ENCODE results near the gene RNF208.

RNF208 gene

DNA sequence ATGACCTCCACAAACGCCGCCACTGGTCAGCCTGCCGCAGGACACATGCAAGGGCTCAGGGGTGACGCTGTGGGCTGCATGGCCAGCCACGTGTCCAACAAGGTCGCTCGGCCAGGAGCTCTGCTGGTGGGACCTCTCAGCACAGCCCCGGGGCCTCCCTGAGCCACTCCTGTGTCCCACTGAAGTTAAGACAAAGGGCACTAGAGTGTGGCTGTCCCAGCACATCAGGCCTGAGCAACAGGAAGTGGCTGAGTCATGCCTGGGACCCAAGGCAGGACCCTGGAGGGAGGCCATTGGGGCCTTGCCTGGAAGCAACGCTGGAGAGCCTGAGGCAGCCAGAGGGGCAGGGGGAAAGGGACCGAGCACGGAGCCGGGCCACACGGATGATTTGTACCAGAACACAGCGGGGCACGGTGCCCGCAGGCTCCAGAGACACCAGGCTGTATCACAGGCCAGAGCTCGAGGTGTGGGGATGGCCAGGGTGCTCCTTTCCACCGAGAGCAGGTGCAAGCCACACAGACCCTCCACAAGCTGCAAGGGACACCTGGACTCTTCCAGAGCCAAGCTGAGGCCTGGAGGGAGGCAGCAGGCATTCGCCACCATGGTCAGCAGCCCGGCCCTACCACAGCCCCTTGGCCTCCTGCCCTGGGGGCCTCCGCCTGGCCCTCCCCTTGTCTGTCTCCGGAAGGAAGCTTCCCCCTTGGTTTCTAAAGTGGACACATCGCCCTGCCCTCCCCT, 43.7 kb downstream of the RNF208 start:
- H3K4me3 ChIP-seq (ENCODE audit: low read length): no peak overlapping the region
- no peaks in the 10 kb centered on the region for H3K27me3 ChIP-seq (ENCODE audit: insufficient read depth, low read length)
- H3K4me1 ChIP-seq (ENCODE audit: insufficient read depth, low read length): no peaks in the 10 kb centered on the region
- H3K9me3 ChIP-seq (ENCODE audit: low read length): no peaks in the 10 kb centered on the region
- H3K36me3 ChIP-seq (ENCODE audit: insufficient read depth, low read length): peaks cover 36% of the 10 kb centered on the region
- no peak overlapping the region for H2AFZ ChIP-seq (ENCODE audit: low read depth, low read length)

DNA sequence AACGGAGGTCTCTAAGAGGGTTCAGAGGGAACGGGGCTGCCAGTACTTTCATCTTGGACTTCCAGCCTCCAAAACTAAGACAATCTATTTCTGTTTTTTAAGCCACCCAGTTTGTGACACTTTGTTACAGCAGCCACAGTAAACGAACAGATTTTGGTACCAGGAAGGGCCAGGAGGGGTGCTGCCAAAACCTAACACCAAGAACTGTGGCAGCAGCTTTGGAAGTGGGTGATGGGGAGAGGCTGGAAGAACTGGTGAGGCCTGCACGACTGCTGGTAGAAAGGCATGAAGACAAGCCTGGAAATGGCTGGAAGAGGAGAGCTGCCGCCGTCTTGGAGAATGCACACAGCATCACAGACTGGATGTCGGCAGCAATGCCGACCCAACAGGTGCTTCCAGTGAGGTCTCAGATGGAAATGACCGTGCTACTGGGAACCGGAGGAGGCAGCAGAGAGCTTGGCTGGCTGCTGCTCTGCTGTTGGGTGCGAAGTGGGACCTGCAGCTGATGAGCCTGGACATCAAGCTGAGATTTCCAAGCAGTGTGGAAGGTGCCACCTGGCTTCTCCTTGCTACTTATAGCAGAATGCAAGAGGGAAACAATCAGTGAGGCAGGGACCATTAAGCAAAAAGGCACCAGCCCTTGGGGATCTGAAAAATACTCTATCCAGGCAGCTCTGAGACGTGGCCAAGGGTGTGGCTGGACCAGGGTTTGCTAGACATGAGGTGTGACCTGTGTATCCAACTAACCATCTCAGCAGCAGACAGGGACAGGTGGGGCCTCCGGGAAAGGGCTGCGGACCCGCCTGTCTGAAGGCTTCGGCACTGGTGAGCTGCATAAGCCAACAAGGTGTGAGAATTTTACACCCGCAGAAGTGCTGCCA, 45.5 kb downstream of the RNF208 start:
- H3K4me3 ChIP-seq (ENCODE audit: low read length): no peak overlapping the region
- no peaks in the 10 kb centered on the region for H3K9me3 ChIP-seq (ENCODE audit: low read length)
- no peak overlapping the region for H2AFZ ChIP-seq (ENCODE audit: low read depth, low read length)
- H3K27me3 ChIP-seq (ENCODE audit: insufficient read depth, low read length): peaks cover 5% of the 10 kb centered on the region
- no peaks in the 10 kb centered on the region for H3K4me1 ChIP-seq (ENCODE audit: insufficient read depth, low read length)
- peaks cover 22% of the 10 kb centered on the region for H3K36me3 ChIP-seq (ENCODE audit: insufficient read depth, low read length)

DNA sequence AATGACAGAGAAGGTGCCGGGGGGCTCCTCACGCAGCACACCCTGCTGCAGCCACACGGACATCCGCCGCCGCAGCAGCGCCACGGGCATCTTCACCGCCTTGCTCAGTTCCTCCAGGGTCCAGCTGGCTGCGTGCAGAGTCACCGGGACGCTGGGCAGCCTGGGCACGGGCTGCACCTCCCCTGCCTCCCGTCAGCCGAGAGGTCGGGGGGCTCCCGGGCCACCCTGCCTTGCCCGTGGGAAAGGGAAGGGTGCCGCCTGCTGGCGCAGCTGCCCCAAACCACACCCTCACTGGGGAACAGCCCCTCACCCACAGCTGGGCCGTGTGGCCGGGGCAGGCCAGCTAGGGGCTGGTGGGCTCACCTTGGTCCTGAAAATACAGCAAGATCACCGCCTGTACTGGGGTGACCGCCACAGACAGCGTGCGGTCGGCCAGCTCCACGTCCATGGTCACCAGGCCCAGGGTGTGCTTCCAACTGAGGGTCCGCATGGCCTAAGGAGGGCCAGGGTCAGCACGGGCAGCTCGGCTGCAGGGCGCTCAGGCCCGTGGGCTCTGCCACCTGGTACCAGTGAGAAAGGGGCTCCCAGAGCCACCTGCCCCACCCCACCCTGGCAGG, 46.6 kb downstream of the RNF208 start:
- no peaks in the 10 kb centered on the region for H3K9me3 ChIP-seq (ENCODE audit: low read length)
- H2AFZ ChIP-seq (ENCODE audit: low read depth, low read length): no peak overlapping the region
- no peaks in the 10 kb centered on the region for H3K4me1 ChIP-seq (ENCODE audit: insufficient read depth, low read length)
- H3K36me3 ChIP-seq (ENCODE audit: insufficient read depth, low read length): peaks cover 13% of the 10 kb centered on the region
- peaks cover 15% of the 10 kb centered on the region for H3K27me3 ChIP-seq (ENCODE audit: insufficient read depth, low read length)
- no peak overlapping the region for H3K4me3 ChIP-seq (ENCODE audit: low read length)

DNA sequence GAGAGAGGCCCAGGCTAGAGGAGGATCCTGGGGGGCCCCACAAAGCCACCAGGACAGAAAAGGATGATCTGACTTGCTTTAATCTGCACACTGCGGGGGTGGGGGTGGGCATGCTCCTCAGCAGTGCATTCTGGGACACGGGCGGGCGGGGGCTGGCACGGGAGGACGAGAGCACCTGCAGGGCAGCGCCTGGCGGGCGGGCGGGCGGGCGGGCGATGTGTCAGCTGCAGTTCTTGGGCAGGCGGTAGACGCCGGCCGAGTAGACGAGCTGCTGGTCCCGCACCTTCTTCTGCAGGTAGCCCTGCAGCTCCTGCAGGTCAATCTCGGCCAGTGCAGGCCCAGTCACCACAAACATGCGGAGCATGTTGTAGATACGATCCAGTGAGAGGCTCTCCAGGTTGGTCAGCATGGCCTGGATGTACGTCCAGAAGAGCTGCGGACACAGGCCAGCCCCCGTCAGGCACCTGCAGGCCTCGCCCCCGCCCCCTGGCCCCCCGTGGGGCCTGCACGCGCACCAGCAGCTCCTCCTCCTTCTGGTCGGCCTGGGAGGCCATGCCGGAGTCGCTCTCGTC, 47.2 kb downstream of the RNF208 start:
- peaks cover 2% of the 10 kb centered on the region for H3K4me1 ChIP-seq (ENCODE audit: insufficient read depth, low read length)
- H2AFZ ChIP-seq (ENCODE audit: low read depth, low read length): no peak overlapping the region
- no peaks in the 10 kb centered on the region for H3K9me3 ChIP-seq (ENCODE audit: low read length)
- no peak overlapping the region for H3K4me3 ChIP-seq (ENCODE audit: low read length)
- peaks cover 22% of the 10 kb centered on the region for H3K27me3 ChIP-seq (ENCODE audit: insufficient read depth, low read length)
- H3K36me3 ChIP-seq (ENCODE audit: insufficient read depth, low read length): peaks cover 13% of the 10 kb centered on the region

DNA sequence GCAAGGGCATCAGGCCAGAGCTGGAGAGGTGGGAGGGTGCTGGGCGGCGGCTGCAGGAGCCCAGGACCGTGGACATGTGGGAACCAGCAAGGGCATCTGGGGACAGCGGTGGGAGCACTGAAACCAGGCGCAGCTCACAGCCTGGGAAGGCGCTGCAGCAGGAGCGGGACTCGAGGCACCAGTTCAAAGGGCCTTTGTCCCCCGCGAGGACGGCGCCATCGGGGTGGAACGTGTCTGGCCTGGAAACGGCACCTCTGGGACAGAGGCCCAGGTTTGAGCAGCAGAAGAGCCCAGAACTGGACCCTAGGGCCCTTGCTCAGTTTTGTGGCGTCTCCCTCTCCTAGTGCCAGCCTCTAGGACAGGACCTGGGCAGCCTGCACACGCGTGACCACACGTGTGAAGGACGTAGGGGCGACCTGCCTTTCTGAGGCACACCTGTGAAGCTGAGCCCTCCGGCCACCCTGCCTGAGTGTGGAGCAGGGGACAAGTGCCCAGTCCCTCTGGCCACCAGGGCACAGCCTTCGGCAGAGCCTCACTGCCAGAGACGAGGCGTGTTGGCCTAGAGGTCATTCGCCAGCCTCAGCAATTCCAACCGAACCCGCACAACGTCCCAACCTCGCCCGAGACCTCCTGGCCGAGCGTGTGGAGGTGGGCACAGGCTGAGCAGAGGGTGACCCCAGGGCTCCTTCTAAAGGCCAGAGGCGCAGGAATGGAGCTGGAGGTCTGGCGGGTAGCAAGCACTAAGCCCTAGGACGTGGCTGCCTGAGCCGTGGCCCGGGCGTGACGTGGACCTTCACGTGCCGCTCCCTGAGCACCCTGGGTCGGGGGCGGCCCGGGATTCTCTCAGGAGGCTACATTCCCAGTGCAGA, 48.0 kb downstream of the RNF208 start:
- Histone ChIP-seq H3K4me1 (ENCODE audit: insufficient read depth, low read length) (peaks cover 9% of the 10 kb centered on the region), H3K27me3 (ENCODE audit: insufficient read depth, low read length) (peaks cover 27% of the 10 kb centered on the region), H2AFZ (ENCODE audit: low read depth, low read length) (no peak overlapping the region), H3K36me3 (ENCODE audit: insufficient read depth, low read length) (peaks cover 8% of the 10 kb centered on the region), H3K9me3 (ENCODE audit: low read length) (no peaks in the 10 kb centered on the region), H3K4me3 (ENCODE audit: low read length) (no peak overlapping the region)

DNA sequence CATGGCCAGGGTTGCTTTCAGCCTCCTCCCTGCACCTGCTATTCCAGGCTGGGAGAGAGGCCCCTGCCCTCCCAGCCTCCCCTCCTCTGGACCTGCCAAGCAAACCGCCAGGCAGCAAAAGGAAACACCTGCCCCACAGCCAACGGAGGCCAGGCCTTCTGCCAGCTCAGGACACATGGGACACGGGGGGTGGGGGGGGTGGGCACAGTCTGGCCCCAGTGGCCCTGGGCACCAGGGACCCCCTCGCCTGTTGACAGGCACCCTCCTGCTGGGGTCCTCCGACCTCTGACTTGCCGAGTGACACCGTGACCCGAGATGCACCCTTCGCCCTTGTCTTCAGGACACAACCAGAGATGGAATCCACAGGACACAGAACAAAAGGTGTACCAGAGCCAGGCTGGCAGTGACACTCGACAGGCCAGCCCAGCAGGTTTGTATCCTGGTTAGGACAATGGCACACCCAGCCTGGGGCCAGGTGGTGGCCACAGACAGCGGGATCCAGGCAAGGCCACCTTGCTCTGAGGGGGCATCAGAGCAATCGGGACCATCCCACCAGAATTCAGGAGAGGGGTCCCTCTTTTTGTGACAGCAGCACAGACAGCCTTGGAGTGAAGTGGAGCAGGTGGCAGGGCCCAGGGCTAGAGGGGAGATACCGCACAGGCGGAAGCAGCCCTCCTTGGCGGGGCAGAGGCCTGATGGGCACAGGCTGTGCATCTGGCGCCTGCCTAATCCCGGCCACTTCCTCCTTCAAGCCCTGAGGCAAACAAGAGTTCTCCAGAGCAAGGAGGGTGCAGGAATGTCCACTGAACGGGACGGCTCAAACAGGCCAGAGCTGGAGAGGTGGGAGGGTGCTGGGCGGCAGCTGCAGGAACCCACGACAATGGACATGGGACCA, 48.9 kb downstream of the RNF208 start:
- Histone ChIP-seq H3K4me3 (ENCODE audit: low read length) (no peak overlapping the region), H2AFZ (ENCODE audit: low read depth, low read length) (no peak overlapping the region), H3K36me3 (ENCODE audit: insufficient read depth, low read length) (peaks cover 4% of the 10 kb centered on the region), H3K4me1 (ENCODE audit: insufficient read depth, low read length) (peaks cover 15% of the 10 kb centered on the region), H3K27me3 (ENCODE audit: insufficient read depth, low read length) (peaks cover 31% of the 10 kb centered on the region), H3K9me3 (ENCODE audit: low read length) (no peaks in the 10 kb centered on the region)

DNA sequence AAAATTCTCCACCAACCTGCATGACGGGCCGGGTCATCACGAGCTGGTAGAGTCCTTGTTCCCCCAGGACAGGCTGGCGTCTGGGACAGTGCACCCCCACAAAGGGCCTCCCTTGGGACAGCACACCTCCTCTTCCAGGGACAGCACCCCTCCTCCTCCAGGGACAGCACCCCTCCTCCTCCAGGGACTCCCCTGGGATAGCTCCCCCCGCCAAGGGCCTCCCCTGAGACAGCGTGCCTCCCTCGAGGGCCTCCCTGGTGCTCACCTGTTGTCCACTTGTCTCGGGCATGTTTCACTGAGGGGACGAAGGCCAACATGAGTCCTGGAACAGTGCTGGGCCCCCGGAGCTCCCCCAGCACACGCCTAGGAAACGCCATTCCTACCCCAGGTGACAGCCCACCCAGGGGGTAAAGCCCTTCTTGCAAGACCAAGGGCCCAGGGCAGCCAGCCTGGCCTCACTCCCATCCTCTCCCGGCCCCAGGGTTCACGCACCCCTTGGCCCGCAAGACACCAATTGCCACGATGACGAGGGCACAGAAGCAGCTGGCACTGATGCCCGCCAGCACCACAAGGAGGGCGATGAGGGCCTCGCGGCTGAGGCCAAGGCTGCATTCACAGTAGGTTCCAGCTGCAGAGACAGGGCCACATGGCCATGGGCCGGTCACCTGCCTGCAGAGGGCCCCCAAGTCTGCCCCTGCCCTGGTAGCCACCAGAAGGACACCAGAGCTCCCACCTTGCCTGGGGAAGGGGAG, 50.7 kb downstream of the RNF208 start:
- Histone ChIP-seq H3K9me3 (ENCODE audit: low read length) (no peaks in the 10 kb centered on the region), H3K4me3 (ENCODE audit: low read length) (no peak overlapping the region), H3K27me3 (ENCODE audit: insufficient read depth, low read length) (peaks cover 45% of the 10 kb centered on the region), H2AFZ (ENCODE audit: low read depth, low read length) (no peak overlapping the region), H3K4me1 (ENCODE audit: insufficient read depth, low read length) (peaks cover 31% of the 10 kb centered on the region), H3K36me3 (ENCODE audit: insufficient read depth, low read length) (no peaks in the 10 kb centered on the region)

DNA sequence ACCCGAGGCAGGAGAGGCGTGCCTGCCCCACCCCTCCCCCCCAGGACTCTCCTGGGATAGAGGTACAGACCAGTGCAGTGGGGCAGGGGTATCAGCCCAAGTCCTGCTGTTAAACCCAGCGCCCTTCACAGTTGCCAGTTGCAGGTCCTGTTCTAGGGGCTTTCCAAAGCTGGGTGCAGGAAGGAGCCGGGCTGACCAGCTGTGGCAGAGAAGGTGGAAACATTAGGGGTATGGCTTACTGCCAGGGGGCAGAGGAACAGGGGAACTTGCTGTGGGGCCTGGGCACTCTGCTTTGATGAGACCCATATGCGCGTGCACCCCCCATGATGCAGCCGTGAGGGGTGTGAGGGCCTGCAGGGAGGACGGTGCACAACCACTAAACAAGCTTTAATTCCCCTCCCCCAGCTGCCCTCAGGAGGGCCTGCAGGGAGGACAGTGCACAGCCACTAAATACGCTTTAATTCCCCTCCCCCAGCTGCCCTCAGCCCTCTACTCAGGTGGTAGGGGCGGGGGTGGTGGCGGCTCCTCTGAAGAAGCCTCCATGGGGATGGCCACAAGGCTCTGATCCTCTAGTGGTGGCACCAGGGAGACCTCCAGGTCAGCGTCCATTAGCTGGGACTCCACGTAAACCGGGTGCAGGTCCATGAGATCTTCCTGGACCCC, 51.4 kb downstream of the RNF208 start:
- Histone ChIP-seq H2AFZ (ENCODE audit: low read depth, low read length) (no peak overlapping the region), H3K36me3 (ENCODE audit: insufficient read depth, low read length) (no peaks in the 10 kb centered on the region), H3K9me3 (ENCODE audit: low read length) (no peaks in the 10 kb centered on the region), H3K4me1 (ENCODE audit: insufficient read depth, low read length) (peaks cover 32% of the 10 kb centered on the region), H3K4me3 (ENCODE audit: low read length) (no peak overlapping the region), H3K27me3 (ENCODE audit: insufficient read depth, low read length) (peaks cover 52% of the 10 kb centered on the region)
